Kidney tubule cell (primary cell): ENCODE measurements around the gene TIGD2.

Experiments used
- DNase-seq: peaks from one replicate; pipeline ENCODE4 v3.0.0-alpha.2; 2018; ENCODE audit warnings: low spot score

TIGD2 gene

DNA sequence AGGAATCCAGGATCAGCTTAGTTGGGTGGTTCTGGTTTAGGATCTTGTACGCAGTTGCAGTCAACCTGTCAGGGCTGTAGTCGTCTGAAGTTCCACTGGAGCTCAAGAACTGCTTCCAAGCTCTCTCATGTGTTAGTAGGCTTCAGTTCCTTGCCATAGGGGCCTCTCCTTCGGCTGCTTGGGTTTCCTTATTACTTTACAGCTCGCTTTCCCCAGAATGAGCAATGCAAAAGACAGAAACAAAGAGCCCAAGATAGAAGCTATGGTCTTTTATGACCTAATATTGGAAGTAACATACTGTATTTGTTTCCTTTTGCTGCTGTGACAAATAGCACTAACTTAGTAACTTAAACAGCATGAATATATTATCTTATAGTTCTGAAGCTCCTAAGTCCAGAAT, 51.7 kb downstream of the TIGD2 start:
- no peak for DNase-seq

DNA sequence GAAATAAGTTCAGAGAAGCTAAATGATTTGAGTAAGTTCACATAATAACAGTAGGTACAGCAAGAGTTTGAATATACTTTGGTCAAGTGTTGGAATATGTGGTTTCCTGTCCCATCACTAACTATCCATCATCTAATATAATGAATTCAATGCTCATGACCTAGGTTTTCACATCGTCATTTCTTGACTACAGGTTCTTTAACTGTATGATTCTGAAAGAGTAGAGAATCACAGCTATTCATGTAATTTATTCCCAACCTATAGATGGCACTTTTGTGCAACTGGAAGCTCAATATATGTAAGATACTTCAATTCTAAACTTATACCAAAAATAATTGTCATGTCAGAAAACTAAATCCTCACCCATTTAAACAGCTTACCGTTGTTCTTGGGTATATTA, 53.1 kb downstream of the TIGD2 start:
- no peak for DNase-seq
